Measurements from ENCODE around the gene SOCS6.

DNA sequence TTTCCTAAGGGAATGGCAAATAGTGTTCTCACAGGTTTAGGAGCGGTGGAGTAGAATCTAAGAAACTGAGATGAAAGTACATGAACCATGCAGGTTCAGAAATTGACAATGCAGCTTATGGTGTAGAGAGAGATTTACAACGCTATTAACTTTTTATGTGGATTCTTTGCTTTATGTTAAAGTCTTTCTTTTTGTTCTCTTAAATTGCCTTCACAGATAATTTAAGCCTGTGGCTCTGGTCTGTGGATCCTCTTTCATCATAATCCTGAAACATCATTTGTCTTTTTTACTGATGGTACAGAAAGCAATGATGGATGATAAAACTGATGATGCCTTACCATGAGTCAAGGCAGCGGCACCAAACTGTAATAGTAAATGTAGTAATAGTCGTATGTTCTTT is 30.3 kb downstream of the SOCS6 start:
- TF ChIP-seq EP300 (IDR thresholded peaks at IDR 0.05) = no peak
- TF ChIP-seq, protein P1, sequence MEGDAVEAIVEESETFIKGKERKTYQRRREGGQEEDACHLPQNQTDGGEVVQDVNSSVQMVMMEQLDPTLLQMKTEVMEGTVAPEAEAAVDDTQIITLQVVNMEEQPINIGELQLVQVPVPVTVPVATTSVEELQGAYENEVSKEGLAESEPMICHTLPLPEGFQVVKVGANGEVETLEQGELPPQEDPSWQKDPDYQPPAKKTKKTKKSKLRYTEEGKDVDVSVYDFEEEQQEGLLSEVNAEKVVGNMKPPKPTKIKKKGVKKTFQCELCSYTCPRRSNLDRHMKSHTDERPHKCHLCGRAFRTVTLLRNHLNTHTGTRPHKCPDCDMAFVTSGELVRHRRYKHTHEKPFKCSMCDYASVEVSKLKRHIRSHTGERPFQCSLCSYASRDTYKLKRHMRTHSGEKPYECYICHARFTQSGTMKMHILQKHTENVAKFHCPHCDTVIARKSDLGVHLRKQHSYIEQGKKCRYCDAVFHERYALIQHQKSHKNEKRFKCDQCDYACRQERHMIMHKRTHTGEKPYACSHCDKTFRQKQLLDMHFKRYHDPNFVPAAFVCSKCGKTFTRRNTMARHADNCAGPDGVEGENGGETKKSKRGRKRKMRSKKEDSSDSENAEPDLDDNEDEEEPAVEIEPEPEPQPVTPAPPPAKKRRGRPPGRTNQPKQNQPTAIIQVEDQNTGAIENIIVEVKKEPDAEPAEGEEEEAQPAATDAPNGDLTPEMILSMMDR (IDR thresholded peaks at IDR 0.05) = no peak
- no peak for TF ChIP-seq POLR2A (IDR thresholded peaks at IDR 0.05; ENCODE audit: low read depth)
- TF ChIP-seq POLR2AphosphoS5 (IDR thresholded peaks at IDR 0.05) = no peak
